Gastrocnemius medialis (tissue), 4 donors: Measurements from ENCODE around the gene RASL12. TPM values are rescaled to one million over a fixed set of nuclear protein-coding genes. Genes with fewer than 3 reads are reported as not detected.

Experiments used
- ATAC-seq, 2 donors: fragments of 150-250 bp; one replicate each; pipeline ENCODE4 v1.9.1; 2016
- DNase-seq, 2 donors: peaks; one replicate each; pipeline ENCODE4 v3.0.0-alpha.2; 2019
- H3K27ac ChIP-seq, 4 donors: fragments of 200-600 bp; sonication (generic); 1 replicate in 1 of 4; 2 replicates in 3 of 4; pipeline ENCODE4 v1.5.1; 2016 to 2018; ENCODE audit warnings: mild to moderate bottlenecking in 2 of 4, moderate library complexity in 1 of 4
- H3K27me3 ChIP-seq, 3 donors: fragments of 200-600 bp; sonication (generic) in 2 of 3; 1 replicate in 1 of 3; 2 replicates in 2 of 3; pipeline versions ENCODE4 v1.5.1 to v1.6.0; 2016 to 2019; ENCODE audit warnings: mild to moderate bottlenecking in 1 of 3, moderate library complexity in 1 of 3
- H3K36me3 ChIP-seq, 2 donors: fragments of 200-600 bp; sonication (generic) in 1 of 2; one replicate each; pipeline ENCODE4 v1.5.1; 2017 to 2018
- H3K4me1 ChIP-seq, 2 donors: fragments of 200-600 bp; sonication (generic) in 1 of 2; one replicate each; pipeline ENCODE4 v1.5.1; 2016 to 2017; ENCODE audit warnings: mild to moderate bottlenecking in 2 of 2
- H3K4me3 ChIP-seq, 4 donors: fragments of 200-600 bp; sonication (generic) in 3 of 4; 1 replicate in 1 of 4; 2 replicates in 3 of 4; pipeline ENCODE4 v1.5.1; 2016 to 2019; ENCODE audit warnings: mild to moderate bottlenecking in 2 of 4
- H3K9me3 ChIP-seq, 3 donors: fragments of 200-600 bp; sonication (generic) in 2 of 3; 1 replicate in 1 of 3; 2 replicates in 2 of 3; pipeline ENCODE4 v1.5.1; 2016 to 2019
- CTCF ChIP-seq, 5 experiments: fragments of 450-650 bp in 3 of 5; fragments of 200-600 bp in 2 of 5; sonication (generic) in 2 of 5; IDR thresholded peaks in 4 of 5; conservative IDR thresholded peaks in 1 of 5; 1 replicate in 4 of 5; 2 replicates in 1 of 5; pipeline ENCODE4 v1.5.1; 2016 to 2019; ENCODE audit warnings: antibody characterized with exemption in 5 of 5, mild to moderate bottlenecking in 3 of 5, moderate library complexity in 3 of 5
- POLR2A ChIP-seq, 2 donors: fragments of 450-650 bp; IDR thresholded peaks; one replicate each; pipeline ENCODE4 v1.6.1; 2017; ENCODE audit warnings: antibody characterized with exemption in 2 of 2, mild to moderate bottlenecking in 2 of 2, moderate library complexity in 2 of 2
- in situ Hi-C, 4 donors: fragments of 200-750 bp; cut with MboI; loops; one replicate each; pipeline versions ENCODE4 v1.15.0 to v1.8.0; 2017; ENCODE audit warnings: low sequenced_read_pairs in 4 of 4
- intact Hi-C: fragments of 100-400 bp; cut with DNase I; formaldehyde crosslinking; loops from one replicate; pipeline ENCODE4 v1.15.1; 2023; ENCODE audit warnings: low total_unique reads
- total RNA-seq, 4 donors: library from RNA; depleted of rRNA; stranded (reverse); fragments of >200 nt; gene quantifications; one replicate each; pipeline versions ENCODE4 v1.1.0 to v1.2.3, GENCODE V29; 2016

The RASL12 gene
- total RNA-seq, 4 donors from 2014 or later: 2.8 to 8.2 (median 5.4) TPM

GRCh38 chr15:65055201-65055870 is 12.5 kb downstream of the RASL12 start:
- ATAC-seq (no peak), DNase-seq (no peak)
- H3K27ac ChIP-seq: peak overlapping the region; percentile 2 to 58 (median 6)
- no peak for TF ChIP-seq POLR2A (IDR thresholded peaks at IDR 0.05)
- TF ChIP-seq CTCF (IDR thresholded peaks at IDR 0.05 in 4 of 5, conservative IDR thresholded peaks at IDR 0.05 in 1 of 5): no peak
- H3K4me1 ChIP-seq: peaks cover 0 to 6% of the 10 kb centered on the region in 2 donors
- H3K36me3 ChIP-seq: no peaks in the 10 kb centered on the region
- H3K9me3 ChIP-seq: no peaks in the 10 kb centered on the region
- H3K27me3 ChIP-seq: no peaks in the 10 kb centered on the region
- intact Hi-C loops (no loop called here), in situ Hi-C loops (no loop called here)
- H3K4me3 ChIP-seq: no peak overlapping the region

GRCh38 chr15:65054333-65055200 is 13.2 kb downstream of the RASL12 start:
- intact Hi-C loops: loop anchor here (1.0 to 5.0 kb wide), 3 partner anchors 24 to 233 kb away; partner anchors contain the start of gene PARP16
- ATAC-seq (peak; percentile 65 to 89), DNase-seq (peak; percentile 53 to 67)
- Histone ChIP-seq H3K27me3 (no peaks in the 10 kb centered on the region), H3K27ac (peak overlapping the region in 2 of 4 donors; percentile 27 to 58), H3K36me3 (no peaks in the 10 kb centered on the region), H3K4me3 (no peak overlapping the region), H3K9me3 (no peaks in the 10 kb centered on the region), H3K4me1 (peaks cover 2 to 10% of the 10 kb centered on the region in 2 donors)
- in situ Hi-C loops: loop anchor here in 1 of 4 donors (5.0 kb wide), 1 partner anchor 33 kb away; no protein-coding TSS in a partner anchor
- TF ChIP-seq POLR2A (IDR thresholded peaks at IDR 0.05) (no peak), CTCF (IDR thresholded peaks at IDR 0.05 in 4 of 5, conservative IDR thresholded peaks at IDR 0.05 in 1 of 5) (peak; percentile 90 to 97 (median 91))

GRCh38 chr15:65052956-65053355 is 14.8 kb downstream of the RASL12 start:
- Histone ChIP-seq H3K36me3 (no peaks in the 10 kb centered on the region), H3K27ac (no peak overlapping the region), H3K4me1 (peaks cover 8 to 17% of the 10 kb centered on the region in 2 donors), H3K27me3 (no peaks in the 10 kb centered on the region), H3K9me3 (no peaks in the 10 kb centered on the region), H3K4me3 (no peak overlapping the region)
- in situ Hi-C loops (loop anchor here in 1 of 4 donors (5.0 kb wide), 1 partner anchor 34 kb away; no protein-coding TSS in a partner anchor), intact Hi-C loops (loop anchor here (5.0 kb wide), 1 partner anchor 234 kb away; the partner anchor contains the start of gene PARP16)
- DNase-seq: no peak
- TF ChIP-seq CTCF (IDR thresholded peaks at IDR 0.05 in 4 of 5, conservative IDR thresholded peaks at IDR 0.05 in 1 of 5) (no peak), POLR2A (IDR thresholded peaks at IDR 0.05) (no peak)
- ATAC-seq: no peak

GRCh38 chr15:65051266-65051665 is 16.5 kb downstream of the RASL12 start:
- Histone ChIP-seq H3K9me3 (no peaks in the 10 kb centered on the region), H3K27me3 (no peaks in the 10 kb centered on the region), H3K4me3 (no peak overlapping the region), H3K4me1 (peaks cover 8 to 17% of the 10 kb centered on the region in 2 donors), H3K36me3 (no peaks in the 10 kb centered on the region), H3K27ac (no peak overlapping the region)
- DNase-seq (no peak), ATAC-seq (no peak)
- no peak for TF ChIP-seq POLR2A (IDR thresholded peaks at IDR 0.05)
- no peak for TF ChIP-seq CTCF (IDR thresholded peaks at IDR 0.05 in 4 of 5, conservative IDR thresholded peaks at IDR 0.05 in 1 of 5)
- in situ Hi-C loops (loop anchor here in 1 of 4 donors (5.0 kb wide), 1 partner anchor 36 kb away; no protein-coding TSS in a partner anchor), intact Hi-C loops (loop anchor here (5.0 kb wide), 1 partner anchor 236 kb away; the partner anchor contains the start of gene PARP16)
